ENCODE results near the gene PKNOX2.

Gene PKNOX2

GRCh38 chr11:125257751-125258150 is 93.2 kb downstream of the PKNOX2 start:
- no peak overlapping the region for H3K4me3 ChIP-seq (ENCODE audit: low read depth in 1 of 2, low read length in 1 of 2)
- H3K4me1 ChIP-seq (ENCODE audit: control insufficient read depth in 1 of 2, insufficient read depth in 1 of 2, low read depth in 1 of 2, low read length in 1 of 2), result no peaks in the 10 kb centered on the region

GRCh38 chr11:125258291-125259032 is 93.9 kb downstream of the PKNOX2 start:
- H3K4me1 ChIP-seq (ENCODE audit: control insufficient read depth in 1 of 2, insufficient read depth in 1 of 2, low read depth in 1 of 2, low read length in 1 of 2), result no peaks in the 10 kb centered on the region
- no peak overlapping the region for H3K4me3 ChIP-seq (ENCODE audit: low read depth in 1 of 2, low read length in 1 of 2)
- no peaks in the 10 kb centered on the region for H3K9me3 ChIP-seq
- H3K27me3 ChIP-seq, result peaks cover 30% of the 10 kb centered on the region
- H3K36me3 ChIP-seq, result no peaks in the 10 kb centered on the region
- TF ChIP-seq CTCF (IDR thresholded peaks at IDR 0.05), result no peak
- H3K27ac ChIP-seq, result no peak overlapping the region

More at GRCh38 chr11:125257751-125258150, 93.2 kb downstream of the PKNOX2 start:
- no peaks in the 10 kb centered on the region for H3K9me3 ChIP-seq
- H3K27me3 ChIP-seq, result peaks cover 22% of the 10 kb centered on the region
- no peak for TF ChIP-seq CTCF (IDR thresholded peaks at IDR 0.05)
- H3K27ac ChIP-seq, result no peak overlapping the region
- no peaks in the 10 kb centered on the region for H3K36me3 ChIP-seq

- H3K36me3 ChIP-seq, result no peaks in the 10 kb centered on the region
- no peak overlapping the region for H3K4me3 ChIP-seq (ENCODE audit: low read depth in 1 of 2, low read length in 1 of 2)
- no peak for TF ChIP-seq CTCF (IDR thresholded peaks at IDR 0.05)
- no peaks in the 10 kb centered on the region for H3K9me3 ChIP-seq
- peaks cover 45% of the 10 kb centered on the region for H3K27me3 ChIP-seq
- H3K4me1 ChIP-seq (ENCODE audit: control insufficient read depth in 1 of 2, insufficient read depth in 1 of 2, low read depth in 1 of 2, low read length in 1 of 2), result no peaks in the 10 kb centered on the region
- H3K27ac ChIP-seq, result no peak overlapping the region
Observed at GRCh38 chr11:125261588-125261987, 97.0 kb downstream of the PKNOX2 start.

- Histone ChIP-seq H3K36me3 (no peaks in the 10 kb centered on the region), H3K4me1 (ENCODE audit: control insufficient read depth in 1 of 2, insufficient read depth in 1 of 2, low read depth in 1 of 2, low read length in 1 of 2) (no peaks in the 10 kb centered on the region), H3K27me3 (peaks cover 45% of the 10 kb centered on the region), H3K9me3 (no peaks in the 10 kb centered on the region), H3K4me3 (ENCODE audit: low read depth in 1 of 2, low read length in 1 of 2) (no peak overlapping the region), H3K27ac (no peak overlapping the region)
- TF ChIP-seq CTCF (IDR thresholded peaks at IDR 0.05), result no peak
Observed at GRCh38 chr11:125262194-125262829, 97.8 kb downstream of the PKNOX2 start.

- Histone ChIP-seq H3K36me3 (no peaks in the 10 kb centered on the region), H3K4me1 (ENCODE audit: control insufficient read depth in 1 of 2, insufficient read depth in 1 of 2, low read depth in 1 of 2, low read length in 1 of 2) (no peaks in the 10 kb centered on the region), H3K4me3 (ENCODE audit: low read depth in 1 of 2, low read length in 1 of 2) (no peak overlapping the region), H3K27me3 (peaks cover 42% of the 10 kb centered on the region), H3K27ac (no peak overlapping the region), H3K9me3 (no peaks in the 10 kb centered on the region)
- no peak for TF ChIP-seq CTCF (IDR thresholded peaks at IDR 0.05)
Observed at GRCh38 chr11:125262830-125263218, 98.3 kb downstream of the PKNOX2 start.
